Fibroblast of the aortic adventitia (primary cell): ENCODE data around the gene RBM48. TPM values are rescaled to one million over a fixed set of nuclear protein-coding genes. Genes with fewer than 3 reads are reported as not detected.
"Not testable (repeated sequence)": the region's sequence is repeated elsewhere in the genome, so short reads cannot be mapped to it uniquely, and the experiment has no call there.

ENCODE experiments used
- DNase-seq: peaks from one replicate; pipeline ENCODE4 v3.0.0-alpha.2; 2010; ENCODE audit warnings: low read depth
- H3K4me3 ChIP-seq: 2 replicates; pipeline ENCODE4 v1.5.1; 2011; ENCODE audit warnings: low read depth, mild to moderate bottlenecking, control low read depth, low read length, moderate library complexity
- total RNA-seq: library from RNA; depleted of rRNA; stranded (reverse); fragments of >200 nt; gene quantifications from 2 replicates; pipeline ENCODE4 v1.2.3, GENCODE V29; 2012; ENCODE audit warnings: low replicate concordance
- TF ChIP-seq, protein P1 (sequence below): IDR thresholded peaks from 2 replicates; pipeline ENCODE4 v1.5.1; 2011; ENCODE audit warnings: mild to moderate bottlenecking, low read length, control low read depth, inconsistent platforms; ENCODE audit not compliant: insufficient read depth

RBM48 gene
- total RNA-seq, 1 donor, result 12.3 TPM

GRCh38 chr7:92517631-92518030 is 11.0 kb upstream of the RBM48 start:
- TF ChIP-seq, protein P1, sequence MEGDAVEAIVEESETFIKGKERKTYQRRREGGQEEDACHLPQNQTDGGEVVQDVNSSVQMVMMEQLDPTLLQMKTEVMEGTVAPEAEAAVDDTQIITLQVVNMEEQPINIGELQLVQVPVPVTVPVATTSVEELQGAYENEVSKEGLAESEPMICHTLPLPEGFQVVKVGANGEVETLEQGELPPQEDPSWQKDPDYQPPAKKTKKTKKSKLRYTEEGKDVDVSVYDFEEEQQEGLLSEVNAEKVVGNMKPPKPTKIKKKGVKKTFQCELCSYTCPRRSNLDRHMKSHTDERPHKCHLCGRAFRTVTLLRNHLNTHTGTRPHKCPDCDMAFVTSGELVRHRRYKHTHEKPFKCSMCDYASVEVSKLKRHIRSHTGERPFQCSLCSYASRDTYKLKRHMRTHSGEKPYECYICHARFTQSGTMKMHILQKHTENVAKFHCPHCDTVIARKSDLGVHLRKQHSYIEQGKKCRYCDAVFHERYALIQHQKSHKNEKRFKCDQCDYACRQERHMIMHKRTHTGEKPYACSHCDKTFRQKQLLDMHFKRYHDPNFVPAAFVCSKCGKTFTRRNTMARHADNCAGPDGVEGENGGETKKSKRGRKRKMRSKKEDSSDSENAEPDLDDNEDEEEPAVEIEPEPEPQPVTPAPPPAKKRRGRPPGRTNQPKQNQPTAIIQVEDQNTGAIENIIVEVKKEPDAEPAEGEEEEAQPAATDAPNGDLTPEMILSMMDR, result no peak
- H3K4me3 ChIP-seq, result no peak overlapping the region
- no peak for DNase-seq

DNA sequence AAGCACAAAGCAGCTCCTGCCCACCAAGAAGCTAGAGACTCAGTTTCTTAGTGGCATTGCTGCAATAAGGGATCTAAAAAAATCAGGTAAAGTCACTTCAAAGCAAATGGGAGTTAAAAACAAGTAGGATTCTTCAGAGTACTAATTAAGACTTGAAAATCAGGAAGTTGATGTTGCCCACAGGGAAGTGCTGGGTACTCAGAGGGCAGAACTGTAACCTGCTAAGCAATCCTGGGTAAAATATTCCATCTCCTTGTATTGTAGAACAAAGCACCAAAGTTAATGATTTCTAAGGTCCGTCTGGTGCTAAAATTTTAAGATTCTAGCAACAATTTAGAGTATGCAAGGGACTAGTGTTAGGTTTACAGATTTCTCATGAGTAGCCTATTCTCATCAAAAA is 8.6 kb upstream of the RBM48 start:
- H3K4me3 ChIP-seq, result no peak overlapping the region
- TF ChIP-seq, protein P1, result no peak
- no peak for DNase-seq

DNA sequence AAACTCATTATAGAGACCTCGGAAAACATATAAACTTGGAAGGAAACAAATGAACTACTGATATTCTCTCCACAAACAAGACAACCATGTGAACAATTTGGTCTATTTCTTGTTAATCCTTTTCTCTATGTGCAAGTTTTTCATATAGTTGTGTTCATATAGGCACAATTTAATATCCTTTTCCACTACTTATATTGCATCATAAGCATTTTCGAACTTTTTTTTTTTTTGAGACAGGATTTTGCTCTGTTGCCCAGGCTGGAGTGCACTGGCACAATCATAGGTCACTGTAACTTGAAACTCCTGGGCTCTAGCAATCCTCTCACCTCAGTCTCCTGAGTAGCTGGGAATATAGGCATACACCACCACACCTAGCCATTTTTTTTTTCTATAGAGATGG is 5.5 kb upstream of the RBM48 start:
- TF ChIP-seq, protein P1, result no peak

DNA sequence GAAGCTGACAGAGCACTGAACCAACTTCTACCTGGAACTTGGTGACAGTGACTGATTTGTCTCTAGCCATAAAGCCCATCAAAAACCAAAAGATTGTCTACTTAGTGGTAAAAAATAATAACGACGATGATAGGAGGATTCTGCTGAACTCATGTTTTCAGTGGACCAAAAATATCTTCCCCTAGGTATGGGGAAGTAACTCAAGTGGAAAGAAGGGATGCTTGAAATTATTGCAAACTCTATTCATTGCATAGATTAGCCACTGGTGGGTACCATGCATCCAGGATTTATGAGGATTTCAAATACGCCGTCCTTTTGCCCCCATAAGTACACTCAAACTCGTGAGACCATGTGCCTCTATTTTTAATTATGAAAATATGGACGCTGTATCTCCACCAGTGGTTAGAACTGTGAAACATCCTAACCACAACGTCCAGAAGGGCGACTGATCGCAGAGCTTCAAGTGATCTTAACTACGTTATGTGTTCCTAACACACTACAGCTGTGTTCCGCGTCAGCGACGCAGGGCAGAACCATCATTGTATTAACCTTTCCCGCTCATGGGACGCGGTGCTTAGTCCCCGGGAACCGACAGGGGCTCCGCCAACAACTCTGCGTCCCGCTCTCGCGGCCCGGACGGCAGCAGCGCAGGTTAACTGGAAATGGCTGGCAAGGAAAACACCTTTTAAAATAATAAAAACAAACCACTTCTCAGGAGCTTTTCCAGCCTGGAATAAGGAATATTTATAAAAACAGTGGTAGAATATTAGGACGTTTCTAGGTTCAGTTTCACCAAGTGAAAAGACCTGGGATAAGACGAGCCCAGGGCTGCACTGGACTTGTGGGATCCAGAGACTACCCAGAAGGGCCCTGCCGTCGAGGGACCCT is 1.1 kb upstream of the RBM48 start:
- TF ChIP-seq, protein P1, result peak; percentile 41
- DNase-seq, result peak; percentile 35
- H3K4me3 ChIP-seq, result peak overlapping the region; percentile 86

More for the DNA sequence above, 5.5 kb upstream of the RBM48 start:
- DNase-seq, result no peak
- H3K4me3 ChIP-seq, result no peak overlapping the region

DNA sequence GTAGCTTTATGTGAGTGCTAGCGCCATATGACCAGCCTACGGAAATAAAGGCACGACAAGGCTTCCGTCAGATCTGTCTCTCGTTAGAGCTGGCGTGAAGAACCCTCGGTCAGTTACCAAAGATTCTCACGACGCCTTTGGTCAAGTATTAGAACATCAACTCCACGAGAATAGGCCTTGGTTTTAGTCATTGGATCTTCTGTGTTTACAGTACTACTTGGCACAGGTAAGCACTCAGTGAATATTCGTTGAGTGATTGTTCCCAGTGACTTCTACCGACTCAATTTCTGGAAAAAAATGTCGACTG is 316 bp downstream of the RBM48 start:
- DNase-seq, result no peak
- TF ChIP-seq, protein P1, result no peak
- H3K4me3 ChIP-seq, result peak overlapping the region; percentile 98

DNA sequence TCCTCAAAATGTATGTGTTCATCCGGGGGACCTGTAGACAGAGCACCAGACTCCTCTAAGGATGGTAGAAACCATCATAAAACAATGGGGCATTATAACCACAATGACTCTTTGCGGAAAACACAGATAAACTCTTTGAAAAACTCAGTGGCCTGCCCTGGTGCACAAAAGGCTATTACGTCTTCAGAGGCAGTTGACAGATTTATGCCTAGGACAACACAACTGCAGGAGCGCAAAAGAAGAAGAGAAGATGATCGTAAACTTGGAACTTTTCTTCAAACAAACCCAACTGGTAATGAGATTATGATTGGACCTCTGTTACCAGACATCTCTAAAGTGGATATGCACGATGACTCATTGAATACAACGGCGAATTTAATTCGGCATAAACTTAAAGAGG is 6.0 kb downstream of the RBM48 start:
- no peak overlapping the region for H3K4me3 ChIP-seq
- no peak for DNase-seq
- TF ChIP-seq, protein P1, result no peak

DNA sequence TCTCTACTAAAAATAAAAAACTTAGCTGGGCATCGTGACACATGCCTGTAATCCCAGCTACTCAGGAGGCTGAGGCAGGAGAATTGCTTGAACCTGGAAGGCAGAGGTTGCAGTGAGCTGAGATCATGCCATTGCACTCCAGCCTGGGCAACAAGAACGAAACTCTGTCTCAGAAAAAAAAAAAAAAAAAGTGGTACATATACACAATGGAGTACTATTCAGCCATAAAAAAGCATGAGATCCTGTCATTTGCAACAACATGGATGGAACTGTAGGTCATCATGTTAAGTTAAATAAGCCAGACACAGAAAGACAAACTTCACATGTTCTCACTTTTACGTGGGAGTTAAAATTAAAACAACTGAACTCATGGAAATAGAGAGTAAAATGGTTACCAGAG is 14.9 kb downstream of the RBM48 start:
- H3K4me3 ChIP-seq, DNase-seq: not testable (repeated sequence)

- not testable (repeated sequence) for H3K4me3 ChIP-seq, DNase-seq
These were observed 16.5 kb downstream of the RBM48 start for GRCh38 chr7:92545116-92545515.
